ENCODE data around the gene CABP7. TPM values are rescaled to one million over a fixed set of nuclear protein-coding genes. Genes with fewer than 3 reads are reported as not detected.

CABP7 gene
- total and polyA plus RNA-seq, 2 donors (not counting 1 experiment from before 2014, with no cell fraction given) = 0.03 TPM; not detected in 1

Small RNA genes lying within 50 kb of the gene (small RNA-seq; reads per million reads assigned to genes)
- gene AC004882.2 (ENCODE audit: insufficient read length, low read depth, low replicate concordance) = not detected
- not detected for gene RF00019 (ENCODE audit: insufficient read length, low read depth, low replicate concordance)

Other genes with a start within 250 kb of the CABP7 start
- gene NEFH, start 239.8 kb upstream of the CABP7 start, total RNA-seq = 0.10 and 0.19 TPM in 2 replicates
- gene NEFH, start 239.8 kb upstream of the CABP7 start, polyA plus RNA-seq = 0.04 and 0.07 TPM in 2 replicates
- gene THOC5, start 166.2 kb upstream of the CABP7 start, total RNA-seq = 59.1 and 66.2 TPM in 2 replicates
- 25.7 and 26.5 TPM in 2 replicates for gene THOC5, start 166.2 kb upstream of the CABP7 start, polyA plus RNA-seq
- 38.0 and 38.4 TPM in 2 replicates for gene NIPSNAP1, start 138.9 kb upstream of the CABP7 start, total RNA-seq
- gene NIPSNAP1, start 138.9 kb upstream of the CABP7 start, polyA plus RNA-seq = 14.5 and 23.6 TPM in 2 replicates
- gene NF2, start 116.4 kb upstream of the CABP7 start, total RNA-seq = 26.6 and 27.7 TPM in 2 replicates
- gene NF2, start 116.4 kb upstream of the CABP7 start, polyA plus RNA-seq = 9.2 and 9.4 TPM in 2 replicates
- 16.5 and 17.8 TPM in 2 replicates for gene ZMAT5, start 47.0 kb downstream of the CABP7 start, total RNA-seq
- gene ZMAT5, start 47.0 kb downstream of the CABP7 start, polyA plus RNA-seq = 17.9 and 26.3 TPM in 2 replicates
- 41.0 and 49.0 TPM in 2 replicates for gene UQCR10, start 47.4 kb downstream of the CABP7 start, total RNA-seq
- 30.8 and 67.6 TPM in 2 replicates for gene UQCR10, start 47.4 kb downstream of the CABP7 start, polyA plus RNA-seq
- 84.0 and 87.2 TPM in 2 replicates for gene ASCC2, start 118.3 kb downstream of the CABP7 start, total RNA-seq
- gene ASCC2, start 118.3 kb downstream of the CABP7 start, polyA plus RNA-seq = 79.4 and 81.1 TPM in 2 replicates
- 67.8 and 76.5 TPM in 2 replicates for gene MTMR3, start 163.2 kb downstream of the CABP7 start, total RNA-seq
- gene MTMR3, start 163.2 kb downstream of the CABP7 start, polyA plus RNA-seq = 31.7 and 46.4 TPM in 2 replicates